HG02610 (cell line): ENCODE results near the gene SUSD1.
A peak's percentile ranks its signal among the peaks of the same experiment; 100 is the strongest.

ENCODE experiments used
- ATAC-seq: cut with Tn5 transposase; IDR thresholded peaks from one replicate; pipeline ENCODE4 v1.9.1; 2021; ENCODE audit warnings: mild to moderate bottlenecking, moderate library complexity; ENCODE audit not compliant: unreplicated experiment

SUSD1 gene

DNA sequence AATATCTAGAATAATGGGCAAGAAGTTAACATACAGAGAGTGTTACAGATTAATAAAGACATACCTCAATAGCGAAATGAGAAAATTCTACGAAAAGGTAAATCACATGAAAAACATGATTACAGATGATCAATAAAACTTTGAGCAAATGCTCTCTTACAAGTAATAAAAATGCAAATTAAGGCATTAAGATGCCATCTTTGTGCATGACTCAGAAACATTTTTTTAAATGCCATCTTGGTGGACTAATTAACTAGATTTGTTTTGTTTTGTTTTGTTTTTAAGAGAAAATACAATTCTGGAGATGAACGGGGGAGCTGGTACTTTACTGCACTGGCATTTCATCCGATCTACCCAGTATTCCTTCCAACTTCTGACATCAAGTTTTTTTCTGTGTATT lies 130.2 kb downstream of the SUSD1 start:
- no peak for ATAC-seq

DNA sequence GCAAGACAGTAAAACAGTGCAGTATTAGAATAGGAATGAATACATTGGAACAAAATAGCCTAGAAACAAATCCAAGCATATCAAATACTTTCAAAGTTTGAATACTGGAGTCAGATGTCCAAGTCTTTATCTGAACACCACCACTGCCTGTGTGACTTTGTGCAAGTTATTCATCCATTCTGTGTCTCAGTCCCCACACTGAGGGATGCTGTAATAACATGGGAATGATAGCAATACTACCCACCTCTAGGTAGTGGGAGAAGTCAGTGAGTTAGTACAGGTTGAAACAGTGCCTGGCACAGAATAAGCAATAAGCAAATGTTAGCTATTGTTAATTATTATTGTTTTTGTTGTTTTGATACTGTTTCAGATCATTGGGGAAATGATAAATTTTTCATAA lies 130.9 kb downstream of the SUSD1 start:
- ATAC-seq, result no peak

DNA sequence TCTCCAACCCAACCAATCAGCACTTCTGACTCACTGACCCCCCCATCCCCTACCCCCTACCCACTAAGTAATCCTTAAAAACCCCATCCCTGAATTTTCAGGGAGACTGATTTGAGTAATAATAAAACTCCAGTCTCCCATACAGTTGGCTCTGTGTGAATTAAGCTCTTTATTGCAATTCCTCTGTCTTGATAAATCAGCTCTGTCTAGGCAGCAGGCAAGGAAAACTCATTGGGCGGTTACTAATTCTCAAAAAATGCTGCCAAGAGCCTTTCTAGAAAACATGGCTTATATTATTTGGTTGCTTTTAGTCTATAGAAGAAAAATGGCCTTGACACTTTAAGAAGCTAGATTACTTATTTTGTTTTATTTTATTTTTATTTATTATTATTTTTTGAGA lies 131.7 kb downstream of the SUSD1 start:
- ATAC-seq, result no peak

DNA sequence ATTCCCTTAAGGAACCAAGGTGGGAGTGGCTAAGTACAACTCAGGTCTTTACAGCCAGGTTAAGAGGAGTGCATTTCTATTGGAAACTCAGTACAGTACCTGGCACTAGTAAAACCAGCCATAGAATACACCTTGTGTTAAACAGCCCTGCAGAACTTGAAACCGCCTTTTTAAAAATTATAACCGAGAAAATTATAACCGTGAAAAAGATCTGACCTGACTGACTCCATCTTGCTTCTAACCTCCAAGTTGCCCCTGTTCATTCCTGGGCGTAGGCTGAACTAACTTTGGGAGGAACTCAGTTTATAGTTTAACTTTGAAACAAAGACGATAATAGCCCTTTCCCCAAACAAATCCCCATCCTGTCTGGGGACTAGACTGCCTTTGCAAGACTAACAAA lies 132.3 kb downstream of the SUSD1 start:
- ATAC-seq, result no peak

DNA sequence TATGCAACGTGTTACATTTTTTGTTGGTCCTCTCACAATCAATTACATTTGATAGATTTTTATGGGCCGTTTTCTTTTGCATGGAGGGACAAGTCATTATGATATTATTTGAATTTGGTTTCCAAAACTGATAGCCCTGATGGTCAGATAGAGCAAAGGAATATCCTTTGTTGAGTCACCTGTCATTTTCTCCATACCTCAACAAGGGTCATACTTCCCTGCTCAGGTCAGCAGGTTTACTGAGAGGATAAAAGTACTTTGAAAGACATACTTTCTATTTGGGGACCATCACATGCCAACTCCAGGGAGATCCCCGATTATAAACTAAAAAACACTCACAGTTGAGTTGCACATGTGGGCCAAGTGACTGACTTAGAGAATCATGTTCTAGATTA lies 132.9 kb downstream of the SUSD1 start:
- ATAC-seq, result no peak

DNA sequence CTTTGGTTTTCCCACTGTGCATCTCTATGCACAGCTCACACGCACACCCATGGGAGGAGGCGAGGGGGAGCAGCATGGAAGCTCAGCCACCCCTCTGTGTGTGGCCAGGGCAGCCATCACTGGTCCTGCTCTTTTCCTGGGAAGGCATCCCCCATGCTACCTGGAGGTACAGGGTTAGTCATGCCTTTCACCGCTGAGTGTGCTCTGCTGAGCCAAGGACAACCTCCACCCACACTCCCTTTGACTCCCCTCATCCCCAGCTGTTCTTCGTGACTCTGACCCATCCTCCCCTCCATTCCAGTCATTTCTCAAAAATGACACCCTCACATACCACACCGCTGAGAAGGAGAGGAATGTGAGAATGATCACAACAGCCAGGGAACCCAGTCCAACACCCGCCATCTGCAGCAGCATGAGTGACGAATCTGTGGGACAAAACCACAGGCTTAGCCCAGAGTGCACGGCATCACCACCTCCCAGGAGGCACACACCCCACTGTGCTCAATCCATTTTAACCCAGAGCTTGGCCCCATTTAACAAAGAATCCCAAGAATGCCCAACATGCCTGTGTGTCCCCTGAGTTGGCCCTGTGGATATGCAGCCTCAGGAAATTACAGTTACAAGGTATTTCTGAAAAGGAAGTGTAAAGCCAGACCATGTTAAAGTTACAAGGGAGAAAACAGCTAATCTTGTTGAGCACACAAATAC lies 133.4 kb downstream of the SUSD1 start:
- no peak for ATAC-seq

DNA sequence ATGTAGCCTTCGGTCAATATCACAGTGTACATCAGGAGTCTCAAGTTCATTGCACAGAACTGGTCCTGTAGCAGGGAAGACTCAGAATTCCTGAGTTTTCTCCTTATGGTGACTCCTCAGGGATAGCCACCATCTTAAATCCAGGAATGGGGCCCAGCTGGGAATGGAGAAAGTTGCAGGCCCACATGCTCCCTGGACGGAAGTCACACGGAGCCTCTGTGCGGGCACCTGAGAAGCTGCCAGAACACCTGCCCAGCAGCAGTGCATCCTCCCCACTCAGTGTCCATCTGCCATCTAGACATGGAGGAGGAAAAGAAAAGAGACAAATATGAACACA lies 133.9 kb downstream of the SUSD1 start:
- no peak for ATAC-seq

DNA sequence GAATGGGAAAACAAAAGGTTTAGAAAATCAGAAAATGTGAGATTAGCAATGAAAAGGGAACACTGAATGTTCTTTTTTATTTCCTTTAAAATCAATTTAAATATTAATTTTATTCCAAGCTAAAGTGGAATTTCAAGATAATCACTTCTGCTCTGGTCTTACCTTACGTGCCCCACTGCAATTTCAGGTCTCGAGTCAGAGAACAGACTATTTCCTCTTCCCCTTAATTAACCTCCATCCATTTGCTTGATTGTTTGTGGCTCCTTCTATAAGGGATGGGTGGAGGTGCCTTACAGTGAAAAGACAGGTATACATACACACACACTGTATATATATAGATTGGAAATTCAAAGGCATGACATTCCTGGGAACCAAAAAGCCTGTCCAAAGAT lies 137.1 kb downstream of the SUSD1 start:
- no peak for ATAC-seq

DNA sequence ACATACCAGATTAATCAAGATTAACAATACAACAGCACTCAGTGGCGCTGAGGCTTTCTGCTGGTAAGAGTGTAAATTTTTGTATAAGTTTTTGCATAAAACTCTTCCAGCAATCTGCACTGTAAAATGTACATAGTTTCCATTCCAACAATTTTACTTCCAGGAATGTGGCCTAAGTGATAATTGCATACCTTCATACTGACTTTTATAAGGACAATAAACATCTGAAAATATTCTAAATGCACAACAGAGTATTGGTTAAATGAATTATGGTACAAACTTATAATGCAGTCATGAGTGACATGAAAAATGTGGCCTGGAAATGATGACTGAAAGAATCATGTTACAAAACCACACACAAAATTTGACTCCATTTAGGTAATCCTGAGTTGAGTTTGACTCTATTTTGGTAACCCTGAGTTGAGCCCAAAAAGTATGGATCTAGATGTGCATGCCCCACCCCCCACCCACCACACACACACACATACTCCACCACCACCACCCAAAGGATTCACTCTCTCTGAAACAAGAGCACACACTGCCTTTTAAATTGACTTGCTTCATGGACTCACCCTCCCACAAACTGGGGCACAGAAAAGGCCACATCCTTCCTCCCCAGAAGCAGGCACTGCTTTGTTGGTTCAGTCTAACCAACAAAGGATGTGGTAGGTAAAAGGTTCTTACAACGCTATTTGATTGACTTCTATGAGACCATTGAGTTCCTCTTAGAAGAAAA lies 137.6 kb downstream of the SUSD1 start:
- peak; percentile 44 for ATAC-seq

DNA sequence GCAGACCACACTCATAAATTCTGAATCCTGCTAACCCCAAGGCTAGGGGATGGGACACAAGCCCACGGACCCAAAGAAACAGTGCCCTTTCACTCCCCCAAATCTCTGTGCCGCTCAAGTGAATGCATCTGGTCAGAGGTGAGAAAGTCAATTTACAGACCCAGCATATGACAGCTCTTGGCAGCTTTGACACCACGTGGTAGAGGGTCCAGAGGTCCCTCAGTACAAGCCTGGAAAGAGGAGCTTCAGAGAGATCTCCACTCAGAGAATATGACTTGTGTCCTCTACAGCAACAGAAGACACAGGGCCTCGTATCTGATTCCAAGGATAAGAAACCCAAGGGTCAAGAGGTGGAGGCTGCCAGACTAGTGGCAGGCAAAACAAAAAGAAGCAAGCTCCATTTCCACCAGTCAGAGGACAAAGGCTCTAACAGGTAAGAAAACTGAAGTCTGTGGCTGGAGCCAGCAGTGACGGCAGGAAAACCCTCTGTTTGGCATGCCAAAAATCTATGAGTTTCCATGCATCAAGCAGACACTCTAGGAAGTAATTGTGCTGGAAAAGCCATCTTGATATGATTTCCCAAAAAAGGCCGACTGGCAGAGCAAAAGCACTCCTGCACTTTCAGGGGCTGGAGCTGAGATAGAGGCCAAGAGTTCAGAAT lies 139.8 kb downstream of the SUSD1 start:
- ATAC-seq, result no peak

DNA sequence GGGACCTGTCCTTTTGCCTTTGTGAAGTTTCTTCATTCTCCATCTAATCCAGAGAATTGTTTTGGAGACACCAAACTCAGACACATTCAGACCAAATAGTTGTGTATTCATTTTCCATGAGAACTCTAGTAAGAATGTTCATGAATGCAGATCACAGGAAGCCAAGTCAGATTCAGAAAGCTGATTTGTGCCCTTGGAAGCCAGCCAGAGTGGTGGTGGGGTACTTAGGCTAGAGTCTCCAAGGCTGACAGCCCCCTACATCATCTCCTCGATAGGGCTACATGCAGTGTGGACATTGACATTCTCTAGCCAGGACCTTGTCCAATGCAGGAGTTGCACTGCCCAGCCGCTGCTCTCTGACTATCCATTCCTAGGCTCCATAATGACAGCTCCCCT lies 140.9 kb downstream of the SUSD1 start:
- ATAC-seq, result no peak

DNA sequence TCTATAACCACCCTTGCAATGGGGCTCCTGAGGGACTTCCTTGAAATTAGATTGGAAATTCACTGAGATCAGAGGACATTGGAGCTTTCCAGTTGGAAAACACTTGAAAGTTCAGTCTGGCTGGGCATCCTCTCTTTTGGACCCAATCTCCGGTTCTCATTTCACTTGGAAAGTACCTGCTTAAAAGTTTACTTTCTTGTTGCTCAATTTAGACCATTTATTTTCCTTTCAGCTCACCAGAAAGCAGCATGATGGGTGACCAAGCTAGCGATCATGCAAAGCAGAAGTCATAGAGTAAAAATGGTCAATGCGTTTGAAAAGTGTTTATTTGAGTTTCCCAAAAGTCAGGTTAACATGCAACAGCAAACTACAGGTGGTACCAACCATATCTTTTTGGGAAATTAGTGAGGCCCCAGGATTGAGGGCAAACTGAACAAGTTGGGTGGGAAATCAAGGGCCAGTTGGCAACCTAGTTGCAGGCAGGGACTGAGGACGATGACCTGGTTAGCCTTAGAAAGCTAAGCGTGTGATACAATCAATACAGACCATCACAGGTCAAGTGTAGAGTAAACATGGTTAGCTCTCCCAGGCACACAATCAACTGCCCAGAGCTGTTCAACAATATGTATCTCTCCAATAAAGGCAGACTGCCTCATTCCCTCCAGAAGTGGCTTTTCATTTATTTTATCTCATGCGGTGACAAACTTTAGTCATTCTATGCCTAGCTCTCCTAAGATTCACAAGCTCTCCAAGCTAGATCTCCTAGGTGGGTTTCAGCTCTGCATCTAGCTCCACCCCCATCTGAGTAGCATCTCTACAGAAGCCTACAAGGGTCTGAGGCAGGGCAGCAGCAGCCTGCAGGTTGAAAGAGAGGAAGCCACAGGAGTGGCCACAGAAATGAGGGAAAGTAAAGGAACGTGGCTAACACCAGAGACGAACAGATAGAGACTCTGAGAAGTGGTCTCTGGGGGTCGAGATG lies 141.6 kb downstream of the SUSD1 start:
- no peak for ATAC-seq

DNA sequence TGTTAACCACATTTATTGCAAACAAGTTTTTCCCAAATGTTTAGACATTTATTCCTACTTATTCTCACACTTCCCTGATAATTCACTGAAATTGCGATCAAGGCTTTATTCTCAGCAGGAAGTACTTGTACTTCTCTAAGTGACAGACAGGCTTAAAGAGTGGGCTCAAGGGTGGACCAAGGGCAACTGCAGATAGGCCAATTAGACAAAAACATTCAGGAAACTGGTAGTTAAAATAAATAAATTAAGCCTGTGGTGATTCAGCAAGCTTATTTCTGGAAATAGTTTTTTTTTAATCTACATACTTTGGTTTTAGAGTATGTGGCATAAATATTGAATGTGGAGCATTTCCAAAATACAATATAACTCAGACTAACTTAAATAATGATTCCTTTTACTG lies 142.4 kb downstream of the SUSD1 start:
- no peak for ATAC-seq

DNA sequence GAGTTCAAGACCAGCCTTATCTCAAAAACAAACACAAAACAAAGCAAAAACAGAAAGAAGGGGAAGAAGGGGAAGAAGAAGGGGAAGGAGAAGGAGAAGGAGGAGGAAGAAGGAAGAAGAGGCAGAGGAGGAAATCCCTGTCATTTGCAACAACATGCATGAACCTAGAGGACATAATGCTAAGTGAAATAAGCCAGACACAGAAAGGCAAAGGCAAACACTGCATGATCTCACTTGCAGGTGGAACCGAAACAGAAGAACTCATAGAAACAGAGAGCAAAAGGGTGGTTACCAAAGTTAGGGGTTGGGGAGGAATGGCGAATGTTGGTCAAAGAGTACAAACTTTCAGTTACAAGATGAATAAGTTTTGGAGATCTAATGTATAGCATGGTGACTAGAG lies 143.1 kb downstream of the SUSD1 start:
- ATAC-seq, result peak; percentile 37

DNA sequence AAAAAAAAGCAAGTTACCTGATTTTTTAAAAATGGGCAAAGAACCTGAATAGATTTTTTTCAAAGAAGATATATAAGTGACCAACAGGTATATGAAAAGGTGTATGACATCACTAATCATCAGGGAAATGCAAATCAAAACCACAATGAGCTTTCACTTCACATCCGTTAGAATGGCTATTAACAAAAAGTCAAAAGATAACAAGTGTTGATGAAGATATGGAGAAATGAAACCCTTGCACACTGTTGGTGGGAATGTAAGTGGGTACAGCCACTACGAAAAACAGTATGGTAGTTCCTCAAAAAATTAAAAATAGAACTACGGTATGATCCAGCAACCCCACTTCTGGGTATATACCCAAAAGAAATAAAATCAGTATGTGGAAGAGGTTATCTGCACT lies 143.7 kb downstream of the SUSD1 start:
- no peak for ATAC-seq

DNA sequence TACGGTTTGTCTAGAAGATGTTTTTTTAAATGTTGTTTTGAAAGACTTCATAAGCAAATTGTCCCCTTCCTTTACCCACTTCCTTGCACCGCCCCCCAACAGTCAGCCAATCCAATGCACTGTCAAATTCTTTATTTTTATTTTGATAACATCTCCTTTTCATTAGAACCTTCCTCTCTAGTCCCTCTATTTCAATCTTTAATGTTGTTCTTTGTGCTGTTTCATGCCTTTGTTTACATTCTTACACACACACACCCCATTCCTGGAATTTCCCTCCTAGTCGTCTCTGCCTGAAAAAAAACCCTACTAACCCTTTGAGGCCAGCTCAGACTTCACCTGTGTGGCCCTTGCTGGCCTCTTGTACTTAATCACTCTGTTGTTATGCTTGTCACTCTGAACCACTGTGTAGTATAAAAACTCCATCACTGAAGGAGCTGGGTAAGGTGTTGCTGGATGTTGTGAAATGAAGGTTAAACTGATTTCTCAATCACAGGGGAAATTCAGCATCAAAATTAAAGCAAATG lies 145.1 kb downstream of the SUSD1 start:
- ATAC-seq, result peak; percentile 15

DNA sequence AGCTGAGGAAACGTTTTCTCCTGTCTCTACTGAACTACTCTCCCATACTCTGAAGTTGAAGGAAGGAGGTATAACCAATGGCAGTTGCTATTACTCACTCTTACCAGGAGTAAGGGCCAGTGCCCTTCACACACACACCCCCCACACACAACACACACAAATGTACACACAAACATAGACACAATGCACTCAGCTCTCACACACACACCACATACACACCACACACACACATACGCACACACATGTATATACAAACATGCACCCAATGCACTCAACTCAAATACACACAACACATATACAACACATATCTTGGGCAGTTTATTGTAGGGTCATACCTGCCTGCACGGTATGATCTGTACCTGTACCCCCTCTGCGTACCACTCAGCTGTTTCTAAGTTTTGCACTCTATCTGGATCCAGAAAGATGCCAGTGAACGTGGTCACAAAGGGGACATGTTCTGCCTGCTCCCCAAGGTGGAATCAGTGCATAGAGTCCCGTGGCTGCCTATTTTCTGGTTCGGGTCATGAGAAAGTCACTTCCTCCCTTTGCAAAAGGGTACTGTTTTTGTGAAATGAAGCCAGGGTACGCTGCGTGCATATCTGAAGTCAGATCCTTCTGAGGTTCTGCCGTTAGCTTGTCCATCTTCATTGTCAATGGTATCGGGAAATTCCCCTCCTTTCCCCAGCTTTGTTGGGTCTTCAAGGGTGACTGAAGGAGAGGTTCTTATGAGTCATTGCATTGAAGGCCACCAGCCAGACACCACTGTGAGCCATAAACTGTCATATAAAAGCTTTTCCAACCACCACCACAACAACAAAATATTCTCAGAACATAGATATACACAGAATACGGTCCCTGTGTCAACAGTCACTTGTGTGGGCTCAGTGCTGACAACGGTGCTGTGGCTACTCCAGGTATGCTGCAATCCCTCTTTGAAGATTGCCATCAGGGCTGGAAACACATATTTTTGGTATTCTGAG lies 146.6 kb downstream of the SUSD1 start:
- peak; percentile 69 for ATAC-seq

DNA sequence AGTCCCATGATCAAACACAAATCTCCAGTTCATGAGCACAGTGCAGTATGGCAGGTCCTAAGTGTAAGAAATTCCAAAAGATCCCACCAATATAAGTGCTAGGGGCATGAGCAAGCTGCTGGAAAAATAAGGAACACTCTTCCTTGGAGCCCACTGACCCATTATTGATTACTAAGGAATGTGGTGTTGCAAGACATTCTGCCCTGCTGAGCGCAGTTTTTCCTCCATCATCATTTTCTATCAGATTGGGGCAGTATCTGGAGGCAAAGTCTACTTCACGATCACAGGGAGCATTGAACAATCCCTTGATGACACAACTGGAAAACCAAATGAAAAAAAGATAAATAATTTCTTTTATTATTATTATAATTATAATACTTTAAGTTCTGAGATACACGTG lies 149.2 kb downstream of the SUSD1 start:
- no peak for ATAC-seq

DNA sequence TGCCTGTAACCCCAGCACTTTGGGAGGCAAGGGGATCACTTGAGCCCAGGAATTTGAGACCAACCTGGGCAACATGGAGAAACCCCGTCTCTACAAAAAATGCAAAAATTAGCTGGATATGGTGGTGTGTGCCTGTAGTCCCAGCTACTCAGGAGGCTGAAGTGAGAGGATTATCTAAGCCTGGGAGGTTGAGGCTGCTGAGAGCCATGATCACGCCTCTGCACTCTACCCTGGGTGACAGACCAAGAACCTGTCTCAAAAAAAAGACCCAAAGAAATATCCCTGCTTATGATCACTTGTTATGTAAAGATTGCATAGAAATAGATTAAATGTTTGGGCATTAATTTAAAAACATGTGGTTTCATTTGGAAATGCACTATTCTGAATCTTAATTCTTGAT lies 153.4 kb downstream of the SUSD1 start:
- ATAC-seq, result no peak
